ENCODE measurements around the gene SIPA1L3.
"Not testable (repeated sequence)": the region's sequence is repeated elsewhere in the genome, so short reads cannot be mapped to it uniquely, and the experiment has no call there.

Gene SIPA1L3

GRCh38 chr19:38216785-38217641, 310.0 kb downstream of the SIPA1L3 start:
- DNase-seq (ENCODE audit: low spot score), result no peak

GRCh38 chr19:38218204-38218603, 311.2 kb downstream of the SIPA1L3 start:
- no peak for DNase-seq (ENCODE audit: low spot score)

- no peak for DNase-seq (ENCODE audit: low spot score)
Observed at GRCh38 chr19:38219221-38219620, 312.2 kb downstream of the SIPA1L3 start.

- no peak for DNase-seq (ENCODE audit: low spot score)
Observed at GRCh38 chr19:38221421-38221820, 314.4 kb downstream of the SIPA1L3 start.

GRCh38 chr19:38221919-38222830, 315.2 kb downstream of the SIPA1L3 start:
- DNase-seq (ENCODE audit: low spot score), result no peak

GRCh38 chr19:38223119-38223523, 316.1 kb downstream of the SIPA1L3 start:
- DNase-seq (ENCODE audit: low spot score), result no peak

- DNase-seq (ENCODE audit: low spot score), result no peak
Observed at GRCh38 chr19:38223617-38224013, 316.6 kb downstream of the SIPA1L3 start.

- DNase-seq (ENCODE audit: low spot score), result peak; percentile 94
Observed at GRCh38 chr19:38224014-38224862, 317.2 kb downstream of the SIPA1L3 start, which contains the start of gene DPF1. Gene DPF1, minus strand, starts transcription at chr19:38224222. Its CDS starts 80 bp downstream, at chr19:38224142.

GRCh38 chr19:38224863-38225218, 317.8 kb downstream of the SIPA1L3 start:
- not testable (repeated sequence) for DNase-seq (ENCODE audit: low spot score)

- no peak for DNase-seq (ENCODE audit: low spot score)
Observed at GRCh38 chr19:38227287-38228004, 320.4 kb downstream of the SIPA1L3 start.

- DNase-seq (ENCODE audit: low spot score), result no peak
Observed at GRCh38 chr19:38228005-38228377, 321.0 kb downstream of the SIPA1L3 start.

GRCh38 chr19:38228491-38229439, 321.8 kb downstream of the SIPA1L3 start:
- no peak for DNase-seq (ENCODE audit: low spot score)

GRCh38 chr19:38229585-38230073, 322.6 kb downstream of the SIPA1L3 start:
- DNase-seq (ENCODE audit: low spot score), result peak; percentile 94

- not testable (repeated sequence) for DNase-seq (ENCODE audit: low spot score)
Observed at GRCh38 chr19:38230506-38231133, 323.6 kb downstream of the SIPA1L3 start.

- no peak for DNase-seq (ENCODE audit: low spot score)
Observed at GRCh38 chr19:38231918-38232317, 324.9 kb downstream of the SIPA1L3 start.

GRCh38 chr19:38233740-38234251, 326.8 kb downstream of the SIPA1L3 start:
- DNase-seq (ENCODE audit: low spot score), result peak; percentile 85

- DNase-seq (ENCODE audit: low spot score), result no peak
Observed at GRCh38 chr19:38234615-38235014, 327.6 kb downstream of the SIPA1L3 start.

- no peak for DNase-seq (ENCODE audit: low spot score)
Observed at GRCh38 chr19:38239816-38240215, 332.8 kb downstream of the SIPA1L3 start.

GRCh38 chr19:38243279-38243673, 336.3 kb downstream of the SIPA1L3 start:
- no peak for DNase-seq (ENCODE audit: low spot score)
